ENCODE data around the gene PRKAG2.

Gene PRKAG2

GRCh38 chr7:151682831-151683614, 193.9 kb downstream of the PRKAG2 start:
- H3K4me3 ChIP-seq (ENCODE audit: low read depth, low read length), result no peak overlapping the region
- no peak for DNase-seq (ENCODE audit: low read depth)

DNA sequence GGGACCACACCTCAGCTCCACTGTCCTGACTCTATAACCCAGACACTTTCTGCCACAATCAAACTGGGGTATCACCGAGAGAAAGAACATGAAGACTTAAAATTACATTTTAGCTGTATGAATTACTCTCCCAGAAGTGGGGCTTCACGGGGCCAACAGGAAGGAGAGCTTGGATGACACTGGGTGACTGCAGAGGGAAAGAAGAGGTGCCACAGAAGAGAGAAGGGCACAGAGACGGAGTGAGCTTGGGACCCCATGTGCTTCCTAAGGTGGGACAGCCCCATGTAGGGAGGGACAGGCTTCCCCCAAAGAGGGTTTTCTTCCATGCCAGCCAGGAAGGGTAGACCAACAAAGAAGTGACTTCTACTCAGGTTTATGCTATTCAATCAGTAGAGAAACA, 195.2 kb downstream of the PRKAG2 start:
- DNase-seq (ENCODE audit: low read depth), result no peak
- no peak overlapping the region for H3K4me3 ChIP-seq (ENCODE audit: low read depth, low read length)

GRCh38 chr7:151680810-151681209, 196.1 kb downstream of the PRKAG2 start:
- peak; percentile 73 for DNase-seq (ENCODE audit: low read depth)
- H3K4me3 ChIP-seq (ENCODE audit: low read depth, low read length), result no peak overlapping the region

- no peak for DNase-seq (ENCODE audit: low read depth)
- no peak overlapping the region for H3K4me3 ChIP-seq (ENCODE audit: low read depth, low read length)
These were observed 196.9 kb downstream of the PRKAG2 start for GRCh38 chr7:151679881-151680612.

- no peak for DNase-seq (ENCODE audit: low read depth)
- no peak overlapping the region for H3K4me3 ChIP-seq (ENCODE audit: low read depth, low read length)
These were observed 197.7 kb downstream of the PRKAG2 start for GRCh38 chr7:151679071-151679708.

DNA sequence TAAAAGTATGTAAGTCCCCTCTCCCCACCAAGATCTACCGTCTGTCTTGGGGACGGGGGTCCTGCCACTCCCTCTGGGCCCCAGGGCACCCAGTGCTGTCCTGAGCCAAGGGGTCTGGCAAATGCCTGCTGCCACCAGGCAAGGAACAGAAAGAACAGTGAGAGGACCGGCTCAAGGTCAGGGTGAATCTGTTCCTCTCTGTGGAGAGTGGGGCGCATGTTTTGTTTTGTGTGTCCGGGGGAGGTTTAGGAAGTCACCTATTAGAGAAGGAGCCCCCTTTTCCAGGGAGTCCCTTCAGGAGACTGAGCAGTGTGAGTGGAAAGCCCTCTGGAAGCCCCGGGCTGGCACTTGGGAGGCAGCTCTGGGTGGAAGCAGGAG, 198.7 kb downstream of the PRKAG2 start:
- H3K4me3 ChIP-seq (ENCODE audit: low read depth, low read length), result no peak overlapping the region
- DNase-seq (ENCODE audit: low read depth), result no peak

- no peak overlapping the region for H3K4me3 ChIP-seq (ENCODE audit: low read depth, low read length)
- DNase-seq (ENCODE audit: low read depth), result no peak
These were observed 199.2 kb downstream of the PRKAG2 start for GRCh38 chr7:151677581-151678226.

GRCh38 chr7:151676759-151677158, 200.2 kb downstream of the PRKAG2 start:
- no peak for DNase-seq (ENCODE audit: low read depth)

DNA sequence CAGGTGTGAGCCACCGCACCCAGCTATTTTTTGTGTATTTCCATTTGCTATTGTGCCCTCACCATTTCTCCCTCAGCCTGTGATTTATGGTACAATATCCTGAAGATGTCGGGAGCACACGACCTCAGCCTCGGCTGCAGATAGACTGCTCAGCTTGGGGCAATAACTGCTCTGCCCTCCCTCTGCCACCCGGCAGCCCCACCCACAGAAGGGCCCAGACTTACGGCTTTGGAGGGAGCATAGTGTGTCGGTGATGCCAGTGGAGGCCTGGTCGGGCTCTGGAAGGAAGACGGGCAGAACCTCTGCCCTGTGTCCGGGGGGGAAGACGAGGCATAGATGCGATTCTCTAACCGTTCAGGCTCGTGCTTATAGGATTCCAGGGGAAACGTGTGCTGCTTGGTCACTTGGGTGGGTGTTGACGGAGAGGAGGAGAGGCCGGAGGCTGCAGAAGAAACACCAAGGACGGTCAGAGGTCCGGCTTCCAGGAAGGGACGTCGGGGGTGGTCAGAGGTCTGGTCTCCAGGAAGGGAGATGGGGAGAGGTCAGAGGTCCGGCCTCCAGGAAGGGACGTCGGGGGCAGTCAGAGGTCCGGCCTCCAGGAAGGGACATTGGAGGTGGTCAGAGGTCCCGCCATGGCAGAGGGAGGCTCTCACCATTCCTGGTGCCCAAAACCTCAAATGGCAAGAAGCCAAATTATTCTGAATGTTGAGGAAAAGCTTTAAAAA, 201.6 kb downstream of the PRKAG2 start:
- no peak overlapping the region for H3K4me3 ChIP-seq (ENCODE audit: low read depth, low read length)
- no peak for DNase-seq (ENCODE audit: low read depth)

More at GRCh38 chr7:151676759-151677158, 200.2 kb downstream of the PRKAG2 start:
- H3K4me3 ChIP-seq (ENCODE audit: low read depth, low read length), result no peak overlapping the region

GRCh38 chr7:151674161-151674920, 202.6 kb downstream of the PRKAG2 start:
- DNase-seq (ENCODE audit: low read depth), result no peak

GRCh38 chr7:151673216-151673615, 203.7 kb downstream of the PRKAG2 start:
- no peak for DNase-seq (ENCODE audit: low read depth)
- H3K4me3 ChIP-seq (ENCODE audit: low read depth, low read length), result no peak overlapping the region

More at GRCh38 chr7:151674161-151674920, 202.6 kb downstream of the PRKAG2 start:
- H3K4me3 ChIP-seq (ENCODE audit: low read depth, low read length), result no peak overlapping the region

DNA sequence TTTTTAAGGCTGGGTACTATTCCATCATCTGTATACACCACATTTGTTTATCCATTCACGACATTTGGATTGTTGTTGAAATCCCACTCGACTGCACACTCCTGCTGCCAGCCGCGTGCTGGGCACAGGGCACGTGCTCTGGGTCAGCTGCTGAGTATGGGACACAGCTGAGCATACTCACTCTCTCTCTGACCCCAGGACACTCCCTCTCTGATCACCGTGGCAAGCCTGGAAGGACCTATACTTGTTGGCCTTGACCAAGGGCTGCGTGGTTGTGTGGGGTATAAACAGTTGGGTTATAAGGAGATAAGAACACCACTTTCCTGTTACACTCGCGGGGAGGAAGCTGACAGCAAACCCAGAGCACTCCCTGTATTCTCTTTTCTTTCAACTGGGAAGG, 204.2 kb downstream of the PRKAG2 start:
- no peak for DNase-seq (ENCODE audit: low read depth)
- H3K4me3 ChIP-seq (ENCODE audit: low read depth, low read length), result no peak overlapping the region

DNA sequence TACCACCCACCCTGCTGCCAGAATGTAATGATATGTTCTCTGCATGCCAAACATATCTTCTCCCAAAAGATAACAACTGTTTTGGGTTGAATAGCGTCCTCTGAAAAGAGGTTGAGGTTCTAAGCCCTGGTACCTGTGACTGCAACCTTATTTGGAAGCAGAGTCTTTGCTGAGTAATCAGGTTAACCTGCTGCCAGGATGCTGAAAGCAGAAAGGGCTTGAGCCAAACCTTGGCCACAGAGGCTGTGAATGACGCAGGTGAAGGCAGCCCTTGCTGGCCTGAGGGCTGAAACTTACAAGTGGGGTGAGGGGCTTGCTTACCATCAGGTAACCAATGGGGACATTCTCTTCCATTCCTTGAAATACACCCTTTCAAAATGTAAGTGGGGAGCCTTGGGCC, 205.4 kb downstream of the PRKAG2 start:
- H3K4me3 ChIP-seq (ENCODE audit: low read depth, low read length), result no peak overlapping the region
- DNase-seq (ENCODE audit: low read depth), result no peak

GRCh38 chr7:151669762-151670161, 207.2 kb downstream of the PRKAG2 start:
- DNase-seq (ENCODE audit: low read depth), result no peak
- H3K4me3 ChIP-seq (ENCODE audit: low read depth, low read length), result no peak overlapping the region

- H3K4me3 ChIP-seq (ENCODE audit: low read depth, low read length), result no peak overlapping the region
- DNase-seq (ENCODE audit: low read depth), result no peak
These were observed 210.0 kb downstream of the PRKAG2 start for GRCh38 chr7:151666886-151667285.

GRCh38 chr7:151665368-151665767, 211.5 kb downstream of the PRKAG2 start:
- H3K4me3 ChIP-seq (ENCODE audit: low read depth, low read length), result no peak overlapping the region
- DNase-seq (ENCODE audit: low read depth), result peak; percentile 89

- H3K4me3 ChIP-seq (ENCODE audit: low read depth, low read length), result no peak overlapping the region
- no peak for DNase-seq (ENCODE audit: low read depth)
These were observed 212.6 kb downstream of the PRKAG2 start for GRCh38 chr7:151664268-151664667.

GRCh38 chr7:151663382-151664100, 213.4 kb downstream of the PRKAG2 start:
- no peak for DNase-seq (ENCODE audit: low read depth)
- no peak overlapping the region for H3K4me3 ChIP-seq (ENCODE audit: low read depth, low read length)

All from skeletal muscle cell (primary cell).